Right lobe of liver (tissue), 6 donors: ENCODE data around the gene ACSBG1. TPM values are rescaled to one million over a fixed set of nuclear protein-coding genes. Genes with fewer than 3 reads are reported as not detected.

Experiments used
- ATAC-seq, 4 donors: fragments of 200-7000 bp; cut with Tn5 transposase; one replicate each; pipeline ENCODE4 v1.9.1; 2020; ENCODE audit warnings: mild to moderate bottlenecking in 4 of 4, moderate library complexity in 4 of 4
- DNase-seq, 3 donors: peaks; one replicate each; pipeline ENCODE4 v3.0.0-alpha.2; 2020
- H3K27ac ChIP-seq, 3 donors: fragments of 200-600 bp; one replicate each; pipeline ENCODE4 v1.8.0; 2022
- H3K27me3 ChIP-seq, 2 donors: fragments of 200-600 bp; one replicate each; pipeline ENCODE4 v1.8.0; 2022
- H3K36me3 ChIP-seq, 4 donors: fragments of 200-600 bp; sonication (generic) in 1 of 4; one replicate each; pipeline versions ENCODE4 v1.5.1 to v1.8.0; 2017 to 2022; ENCODE audit warnings: control low read depth in 1 of 4
- H3K4me1 ChIP-seq, 4 donors: fragments of 200-600 bp; sonication (generic) in 1 of 4; one replicate each; pipeline versions ENCODE4 v1.5.1 to v1.8.0; 2017 to 2022; ENCODE audit warnings: control low read depth in 1 of 4
- H3K4me3 ChIP-seq, 3 donors: fragments of 200-600 bp; one replicate each; pipeline ENCODE4 v1.8.0; 2022
- H3K9me3 ChIP-seq, 4 donors: fragments of 200-600 bp; sonication (generic) in 1 of 4; one replicate each; pipeline versions ENCODE4 v1.5.1 to v1.8.0; 2017 to 2022; ENCODE audit warnings: control low read depth in 1 of 4
- POLR2A ChIP-seq: fragments of 450-650 bp; IDR thresholded peaks from one replicate; pipeline ENCODE4 v1.6.1; 2017; ENCODE audit warnings: antibody characterized with exemption, mild to moderate bottlenecking
- WGBS: methylation state at CpG from one replicate; pipeline ENCODE4 v1.1.6; 2018; ENCODE audit warnings: low coverage, low lambda C conversion rate; ENCODE audit not compliant: insufficient coverage; ENCODE audit errors: missing lambda C conversion rate; 5-methylcytosine and 5-hydroxymethylcytosine counted together
- intact Hi-C, 2 donors: fragments of 100-400 bp; cut with DNase I; formaldehyde crosslinking; loops; one replicate each; pipeline versions ENCODE4 v1.11.2 to v1.14.1; 2022
- total RNA-seq, 6 experiments: library from RNA; depleted of rRNA in 2 of 6; stranded (reverse); fragments of >200 nt in 2 of 6; fragmentation: NEBNext Ultra II Directional in 3 of 6; extraction: Animal tissue kit (Norgen Biotek cat#: 25700) in 3 of 6; gene quantifications; one replicate each; pipeline versions ENCODE4 v1.1.0 to v1.2.4, GENCODE V29; 2016 to 2023
- TF ChIP-seq, protein P1 (sequence below), 4 donors: fragments of 200-600 bp in 3 of 4; fragments of 450-650 bp in 1 of 4; IDR thresholded peaks; one replicate each; pipeline versions ENCODE4 v1.5.1 to v1.8.0; 2016 to 2022; ENCODE audit warnings: antibody characterized with exemption in 4 of 4, mild to moderate bottlenecking in 2 of 4
- donor health status: DM: no; HTN: yes; CAD: no.
- donor health status: DM: no; HTN: no; CAD: no.
- donor health status: DM: no; HTN: no; CAD: no.
- donor health status: DM: no; HTN: yes; CAD: no.
- donor health status: DM: no; HTN: yes; CAD: no.

Gene ACSBG1
- total RNA-seq, 6 experiments from 2014 or later, result not detected

DNA sequence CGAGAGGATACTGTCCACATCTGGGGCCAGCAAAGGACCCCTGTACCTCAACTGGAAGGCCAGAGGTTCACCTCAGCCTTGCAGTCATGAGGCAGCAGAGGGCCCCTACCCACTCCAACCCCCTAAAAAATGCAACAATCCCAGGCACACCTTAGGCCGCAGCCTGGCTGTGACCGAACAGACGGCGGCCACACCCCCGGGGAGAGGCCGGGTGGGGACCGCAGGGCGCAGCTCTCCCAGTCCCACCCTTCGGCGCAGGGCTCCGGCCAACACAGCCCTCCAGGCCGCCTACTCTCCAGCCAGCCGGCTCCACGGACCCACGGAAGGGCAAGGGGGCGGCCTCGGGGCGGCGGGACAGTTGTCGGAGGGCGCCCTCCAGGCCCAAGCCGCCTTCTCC lies 29.5 kb upstream of the ACSBG1 start:
- H3K27me3 ChIP-seq, result no peaks in the 10 kb centered on the region
- DNase-seq (no peak), ATAC-seq (peak in 3 of 4 donors; percentile 8 to 33 (median 19))
- H3K4me1 ChIP-seq, result peaks cover 0 to 3% (median 0%) of the 10 kb centered on the region in 4 donors
- peak overlapping the region; percentile 25 to 53 (median 41) for H3K4me3 ChIP-seq
- H3K9me3 ChIP-seq, result no peaks in the 10 kb centered on the region
- TF ChIP-seq, protein P1, sequence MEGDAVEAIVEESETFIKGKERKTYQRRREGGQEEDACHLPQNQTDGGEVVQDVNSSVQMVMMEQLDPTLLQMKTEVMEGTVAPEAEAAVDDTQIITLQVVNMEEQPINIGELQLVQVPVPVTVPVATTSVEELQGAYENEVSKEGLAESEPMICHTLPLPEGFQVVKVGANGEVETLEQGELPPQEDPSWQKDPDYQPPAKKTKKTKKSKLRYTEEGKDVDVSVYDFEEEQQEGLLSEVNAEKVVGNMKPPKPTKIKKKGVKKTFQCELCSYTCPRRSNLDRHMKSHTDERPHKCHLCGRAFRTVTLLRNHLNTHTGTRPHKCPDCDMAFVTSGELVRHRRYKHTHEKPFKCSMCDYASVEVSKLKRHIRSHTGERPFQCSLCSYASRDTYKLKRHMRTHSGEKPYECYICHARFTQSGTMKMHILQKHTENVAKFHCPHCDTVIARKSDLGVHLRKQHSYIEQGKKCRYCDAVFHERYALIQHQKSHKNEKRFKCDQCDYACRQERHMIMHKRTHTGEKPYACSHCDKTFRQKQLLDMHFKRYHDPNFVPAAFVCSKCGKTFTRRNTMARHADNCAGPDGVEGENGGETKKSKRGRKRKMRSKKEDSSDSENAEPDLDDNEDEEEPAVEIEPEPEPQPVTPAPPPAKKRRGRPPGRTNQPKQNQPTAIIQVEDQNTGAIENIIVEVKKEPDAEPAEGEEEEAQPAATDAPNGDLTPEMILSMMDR (IDR thresholded peaks at IDR 0.05), result no peak
- TF ChIP-seq POLR2A, result no peak
- no peaks in the 10 kb centered on the region for H3K36me3 ChIP-seq
- intact Hi-C loops, result no loop called here
- WGBS, result 90% methylated on average over 4 of the region's 23 CpGs
- peak overlapping the region; percentile 36 to 70 (median 59) for H3K27ac ChIP-seq

DNA sequence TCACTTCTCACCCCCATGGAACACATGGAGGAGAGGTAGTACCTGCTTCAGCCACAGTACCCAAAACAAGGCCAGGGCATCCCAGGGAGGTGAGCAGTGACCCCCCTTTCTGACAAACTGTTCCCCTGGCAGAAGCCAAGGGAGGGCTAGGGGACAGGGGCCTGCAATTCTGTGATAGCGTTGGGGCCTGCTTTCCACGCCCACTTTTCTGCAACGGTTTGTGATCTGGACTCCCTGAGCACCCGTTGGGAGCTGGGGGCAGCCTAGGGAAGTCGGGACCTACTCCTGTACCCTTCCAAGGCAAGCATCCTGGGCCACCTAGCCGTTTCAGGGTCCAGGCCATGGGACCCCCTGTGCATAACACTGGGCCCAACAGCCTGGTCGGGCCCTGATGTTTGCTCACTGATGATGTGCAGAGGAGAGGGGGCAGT lies 29.0 kb upstream of the ACSBG1 start:
- H3K36me3 ChIP-seq, result no peaks in the 10 kb centered on the region
- DNase-seq (no peak), ATAC-seq (peak in 1 of 4 donors; percentile 13)
- WGBS, result 57% methylated on average over 1 of the region's 7 CpGs
- intact Hi-C loops, result no loop called here
- H3K27me3 ChIP-seq, result no peaks in the 10 kb centered on the region
- H3K27ac ChIP-seq, result no peak overlapping the region
- no peak overlapping the region for H3K4me3 ChIP-seq
- no peaks in the 10 kb centered on the region for H3K9me3 ChIP-seq
- peaks cover 0 to 3% (median 0%) of the 10 kb centered on the region in 4 donors for H3K4me1 ChIP-seq
- TF ChIP-seq, protein P1 (IDR thresholded peaks at IDR 0.05), result no peak
- no peak for TF ChIP-seq POLR2A

DNA sequence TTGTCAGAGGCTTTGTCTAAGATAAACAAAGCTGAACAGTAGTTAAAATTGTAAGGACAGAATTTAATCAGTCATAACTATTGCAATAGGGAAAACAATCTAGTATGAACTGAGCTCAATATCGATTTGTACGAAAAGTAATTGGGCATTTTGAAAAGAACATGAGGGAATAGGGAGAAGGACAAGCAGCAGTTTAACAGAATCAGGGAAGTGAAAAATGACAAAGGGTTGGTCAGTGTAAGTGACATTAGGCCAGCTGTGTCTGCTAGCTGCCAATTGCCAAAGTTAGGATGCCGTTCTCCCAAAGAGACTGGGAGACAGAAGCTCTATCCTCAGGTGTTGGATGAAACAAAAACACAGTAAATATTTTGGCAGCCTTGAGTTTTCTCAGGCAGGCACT lies 26.7 kb upstream of the ACSBG1 start:
- intact Hi-C loops, result no loop called here
- ATAC-seq, result no peak
- no peaks in the 10 kb centered on the region for H3K36me3 ChIP-seq
- H3K4me3 ChIP-seq, result no peak overlapping the region
- peaks cover 0 to 3% (median 0%) of the 10 kb centered on the region in 4 donors for H3K4me1 ChIP-seq
- TF ChIP-seq, protein P1 (IDR thresholded peaks at IDR 0.05), result no peak
- no peak for TF ChIP-seq POLR2A
- H3K27ac ChIP-seq, result no peak overlapping the region
- DNase-seq, result no peak
- no peaks in the 10 kb centered on the region for H3K27me3 ChIP-seq
- no peaks in the 10 kb centered on the region for H3K9me3 ChIP-seq
- 80% methylated on average over 3 of the region's 3 CpGs for WGBS

- H3K4me1 ChIP-seq, result peaks cover 0 to 3% (median 0%) of the 10 kb centered on the region in 4 donors
- 42% methylated on average over 2 of the region's 2 CpGs for WGBS
- H3K4me3 ChIP-seq, result no peak overlapping the region
- intact Hi-C loops, result no loop called here
- no peaks in the 10 kb centered on the region for H3K27me3 ChIP-seq
- H3K36me3 ChIP-seq, result no peaks in the 10 kb centered on the region
- H3K9me3 ChIP-seq, result no peaks in the 10 kb centered on the region
- H3K27ac ChIP-seq, result no peak overlapping the region
- DNase-seq (no peak), ATAC-seq (no peak)
- TF ChIP-seq, protein P1 (IDR thresholded peaks at IDR 0.05), result no peak
- no peak for TF ChIP-seq POLR2A
Measured at GRCh38 chr15:78260489-78260888, 26.1 kb upstream of the ACSBG1 start.

- H3K36me3 ChIP-seq, result no peaks in the 10 kb centered on the region
- TF ChIP-seq POLR2A, result no peak
- TF ChIP-seq, protein P1 (IDR thresholded peaks at IDR 0.05), result no peak
- H3K27ac ChIP-seq, result no peak overlapping the region
- H3K27me3 ChIP-seq, result no peaks in the 10 kb centered on the region
- whole genome bisulfite sequencing, result 84% methylated on average over 3 of the region's 3 CpGs
- ATAC-seq (no peak), DNase-seq (no peak)
- intact Hi-C loops, result no loop called here
- H3K4me3 ChIP-seq, result no peak overlapping the region
- H3K9me3 ChIP-seq, result no peaks in the 10 kb centered on the region
- no peaks in the 10 kb centered on the region for H3K4me1 ChIP-seq
Measured at GRCh38 chr15:78259232-78259631, 24.9 kb upstream of the ACSBG1 start.
